PC-9 (cell line): ENCODE measurements around the gene GPRIN1.

Source experiments
- EZH2 ChIP-seq: fragments of 200-600 bp; sonication (generic); IDR thresholded peaks from 2 replicates; pipeline ENCODE4 v1.8.0; 2017; ENCODE audit warnings: antibody characterized with exemption, low read depth
- TF ChIP-seq, protein P1 (sequence below): fragments of 200-600 bp; sonication (generic); conservative IDR thresholded peaks from 2 replicates; pipeline ENCODE4 v1.6.1; 2017; ENCODE audit warnings: mixed run types, antibody characterized with exemption, mild to moderate bottlenecking, moderate library complexity

DNA sequence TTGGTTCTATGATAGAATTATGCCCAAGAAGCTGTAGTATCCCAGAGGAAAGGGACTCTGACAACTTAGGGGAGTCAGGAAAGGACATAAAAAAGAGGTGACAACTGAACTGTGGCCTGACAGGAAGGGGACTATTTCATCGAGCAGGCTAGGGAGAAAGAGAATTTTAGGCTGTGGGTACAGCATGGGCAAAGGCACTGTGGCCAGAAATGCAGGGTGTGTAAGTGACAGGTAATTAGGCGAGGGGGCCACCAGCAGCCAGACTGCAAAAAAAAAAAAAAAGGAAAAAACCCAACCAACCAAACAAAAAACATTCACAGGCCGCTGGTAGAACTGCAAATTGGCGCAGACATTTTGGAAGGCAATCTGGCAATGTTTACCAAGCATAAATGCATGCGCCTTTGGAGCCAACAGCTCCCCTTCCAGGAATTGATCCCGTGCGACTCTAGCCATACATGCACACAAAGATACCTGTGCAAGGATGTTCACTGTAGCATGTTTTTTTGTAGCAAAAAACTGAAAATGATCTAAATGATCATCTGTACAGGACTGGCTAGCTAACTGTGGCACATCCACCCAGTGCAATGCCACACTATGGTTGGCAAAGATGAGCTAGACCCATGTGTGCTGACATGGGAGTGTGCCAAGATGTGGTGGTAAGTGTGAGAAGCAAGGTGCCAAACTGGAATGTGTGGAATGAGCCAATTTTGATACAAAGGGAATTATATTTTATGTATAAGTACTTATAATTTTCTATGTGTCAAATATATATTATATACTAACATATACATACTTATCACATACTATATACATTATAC, 21.6 kb upstream of the GPRIN1 start:
- TF ChIP-seq, protein P1, sequence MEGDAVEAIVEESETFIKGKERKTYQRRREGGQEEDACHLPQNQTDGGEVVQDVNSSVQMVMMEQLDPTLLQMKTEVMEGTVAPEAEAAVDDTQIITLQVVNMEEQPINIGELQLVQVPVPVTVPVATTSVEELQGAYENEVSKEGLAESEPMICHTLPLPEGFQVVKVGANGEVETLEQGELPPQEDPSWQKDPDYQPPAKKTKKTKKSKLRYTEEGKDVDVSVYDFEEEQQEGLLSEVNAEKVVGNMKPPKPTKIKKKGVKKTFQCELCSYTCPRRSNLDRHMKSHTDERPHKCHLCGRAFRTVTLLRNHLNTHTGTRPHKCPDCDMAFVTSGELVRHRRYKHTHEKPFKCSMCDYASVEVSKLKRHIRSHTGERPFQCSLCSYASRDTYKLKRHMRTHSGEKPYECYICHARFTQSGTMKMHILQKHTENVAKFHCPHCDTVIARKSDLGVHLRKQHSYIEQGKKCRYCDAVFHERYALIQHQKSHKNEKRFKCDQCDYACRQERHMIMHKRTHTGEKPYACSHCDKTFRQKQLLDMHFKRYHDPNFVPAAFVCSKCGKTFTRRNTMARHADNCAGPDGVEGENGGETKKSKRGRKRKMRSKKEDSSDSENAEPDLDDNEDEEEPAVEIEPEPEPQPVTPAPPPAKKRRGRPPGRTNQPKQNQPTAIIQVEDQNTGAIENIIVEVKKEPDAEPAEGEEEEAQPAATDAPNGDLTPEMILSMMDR: no peak
- TF ChIP-seq EZH2: no peak
